ENCODE measurements around the gene ST7.

Gene ST7

DNA sequence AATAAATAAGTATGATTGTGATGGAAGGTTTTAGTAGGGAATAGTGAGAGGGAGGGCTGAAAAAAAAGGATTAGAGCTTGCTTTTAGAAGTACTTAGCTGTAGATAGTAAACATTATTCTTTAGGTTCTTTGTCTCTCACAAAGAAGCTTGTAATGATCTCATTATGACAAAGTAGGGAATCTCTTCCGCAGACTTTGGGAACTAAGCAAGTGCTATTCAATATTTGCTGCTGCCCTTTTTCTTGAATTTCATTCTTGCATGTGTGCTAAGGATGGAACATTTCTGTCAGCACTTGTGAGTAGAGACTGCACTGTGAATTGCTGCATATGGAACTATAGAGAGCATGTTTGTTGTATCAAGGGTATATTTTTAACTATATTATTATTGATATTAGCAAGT lies 173.4 kb downstream of the ST7 start:
- no peaks in the 10 kb centered on the region for H3K27me3 Mint-ChIP-seq
- no peak overlapping the region for H3K27ac Mint-ChIP-seq
- no peak overlapping the region for H3K4me3 Mint-ChIP-seq
- no peaks in the 10 kb centered on the region for H3K9me3 Mint-ChIP-seq
- H3K36me3 Mint-ChIP-seq (ENCODE audit: low read depth): no peaks in the 10 kb centered on the region
- peaks cover 13% of the 10 kb centered on the region for H3K4me1 Mint-ChIP-seq (ENCODE audit: low read depth)

DNA sequence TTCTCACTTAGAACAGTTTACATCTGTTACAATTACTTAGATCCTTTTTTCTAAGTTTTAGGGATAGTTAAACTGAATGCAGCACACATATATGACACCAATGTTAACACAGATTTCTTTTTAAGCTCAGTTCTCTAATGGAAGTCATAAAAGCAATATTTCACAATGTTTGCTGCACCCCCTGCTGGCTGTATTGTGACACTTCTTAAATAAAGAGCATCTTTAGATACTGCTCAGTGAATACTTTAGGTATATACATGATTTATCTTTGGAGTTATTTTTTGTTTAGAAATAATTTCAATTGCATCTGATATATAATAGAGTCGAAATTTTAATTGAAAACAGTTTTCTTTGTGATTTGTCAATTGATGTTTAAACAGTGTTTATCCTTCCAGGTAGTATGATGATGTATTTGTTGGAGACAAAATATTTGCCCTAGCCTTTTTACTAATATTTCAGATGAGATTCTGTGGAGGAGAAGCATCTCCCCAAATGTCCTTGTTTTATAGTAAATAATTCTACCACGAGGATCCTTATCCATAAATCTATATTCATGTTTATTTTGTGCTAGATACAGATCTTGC lies 174.4 kb downstream of the ST7 start:
- H3K4me3 Mint-ChIP-seq: no peak overlapping the region
- H3K36me3 Mint-ChIP-seq (ENCODE audit: low read depth): no peaks in the 10 kb centered on the region
- no peaks in the 10 kb centered on the region for H3K27me3 Mint-ChIP-seq
- no peak overlapping the region for H3K27ac Mint-ChIP-seq
- H3K9me3 Mint-ChIP-seq: no peaks in the 10 kb centered on the region
- peaks cover 18% of the 10 kb centered on the region for H3K4me1 Mint-ChIP-seq (ENCODE audit: low read depth)

DNA sequence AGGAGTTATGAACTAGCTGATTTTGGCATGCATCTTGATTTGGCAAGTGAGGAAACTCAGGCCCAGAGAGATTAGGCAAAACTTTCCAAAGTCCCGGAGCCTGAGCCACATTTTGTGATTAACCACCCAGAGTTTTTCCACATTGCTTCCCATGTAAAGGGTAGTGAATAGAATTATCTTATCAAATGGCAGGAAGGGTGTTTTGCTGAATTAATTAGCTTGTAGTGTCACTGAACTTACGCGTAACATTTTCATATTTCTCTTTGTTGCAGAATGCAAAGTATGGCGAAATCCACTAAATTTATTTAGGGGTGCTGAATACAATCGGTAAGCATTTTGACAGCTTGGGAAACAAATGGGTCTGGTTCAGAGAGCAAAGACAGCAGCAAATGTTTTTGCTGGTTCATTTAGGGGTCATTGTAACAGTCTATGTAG lies 176.2 kb downstream of the ST7 start:
- Mint-ChIP-seq H3K4me3 (no peak overlapping the region), H3K36me3 (ENCODE audit: low read depth) (no peaks in the 10 kb centered on the region), H3K4me1 (ENCODE audit: low read depth) (peaks cover 17% of the 10 kb centered on the region), H3K27me3 (no peaks in the 10 kb centered on the region), H3K9me3 (no peaks in the 10 kb centered on the region), H3K27ac (no peak overlapping the region)

DNA sequence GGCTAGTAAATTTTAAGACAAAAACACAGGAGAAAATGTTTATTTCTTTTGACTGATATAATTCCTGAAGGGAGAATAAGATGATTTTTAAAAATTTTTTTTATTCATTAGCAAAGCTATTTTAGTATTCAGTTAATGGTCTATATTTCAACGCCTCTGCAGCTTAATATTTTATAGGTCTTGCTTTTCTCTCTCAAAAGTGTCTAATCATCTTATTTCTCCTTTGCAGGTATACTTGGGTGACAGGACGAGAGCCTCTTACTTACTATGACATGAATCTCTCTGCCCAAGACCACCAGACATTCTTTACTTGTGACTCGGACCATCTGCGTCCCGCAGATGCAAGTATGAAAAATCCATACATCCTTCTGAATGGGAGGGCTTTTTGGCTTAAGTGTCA lies 177.0 kb downstream of the ST7 start:
- Mint-ChIP-seq H3K4me3 (no peak overlapping the region), H3K4me1 (ENCODE audit: low read depth) (peaks cover 19% of the 10 kb centered on the region), H3K36me3 (ENCODE audit: low read depth) (no peaks in the 10 kb centered on the region), H3K9me3 (no peaks in the 10 kb centered on the region), H3K27me3 (no peaks in the 10 kb centered on the region), H3K27ac (no peak overlapping the region)

DNA sequence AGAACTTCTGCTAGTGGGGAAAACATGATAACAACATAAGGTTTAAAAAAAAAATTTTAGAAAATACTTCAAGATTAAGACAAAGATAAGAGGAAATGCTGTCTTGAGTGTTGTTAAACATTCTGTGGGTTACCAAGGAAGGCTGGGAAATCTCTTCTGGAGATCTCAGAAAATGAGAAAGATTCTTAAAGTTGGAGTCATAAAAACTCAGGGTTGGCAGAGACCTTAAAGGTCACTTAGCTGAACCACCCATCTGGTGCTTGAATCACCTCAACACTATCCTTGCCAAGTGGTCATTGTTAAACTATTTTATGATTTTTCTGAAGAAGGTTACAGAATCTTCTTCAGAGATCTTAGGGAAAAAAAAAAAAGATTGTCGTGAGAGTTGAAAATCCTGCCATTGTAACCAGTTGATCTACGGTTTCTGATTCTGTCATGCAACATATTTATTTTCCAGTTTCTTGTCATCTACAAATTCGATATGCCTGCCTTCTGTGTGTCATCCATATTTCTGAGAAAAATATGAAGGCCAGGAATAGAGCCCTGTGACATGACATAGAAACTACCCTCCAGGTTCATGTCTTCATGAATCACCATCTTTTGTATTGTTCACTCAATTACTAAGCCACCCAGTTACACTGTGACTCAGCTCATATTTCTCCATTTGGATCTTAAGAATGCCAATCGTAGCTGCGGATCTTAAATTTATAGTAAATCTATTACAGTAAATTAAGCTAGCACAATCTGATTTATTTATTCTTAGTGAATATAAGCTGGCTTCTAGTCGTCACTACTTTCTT lies 179.2 kb downstream of the ST7 start:
- Mint-ChIP-seq H3K9me3 (no peaks in the 10 kb centered on the region), H3K4me1 (ENCODE audit: low read depth) (peaks cover 19% of the 10 kb centered on the region), H3K27me3 (no peaks in the 10 kb centered on the region), H3K4me3 (no peak overlapping the region), H3K27ac (no peak overlapping the region), H3K36me3 (ENCODE audit: low read depth) (no peaks in the 10 kb centered on the region)

DNA sequence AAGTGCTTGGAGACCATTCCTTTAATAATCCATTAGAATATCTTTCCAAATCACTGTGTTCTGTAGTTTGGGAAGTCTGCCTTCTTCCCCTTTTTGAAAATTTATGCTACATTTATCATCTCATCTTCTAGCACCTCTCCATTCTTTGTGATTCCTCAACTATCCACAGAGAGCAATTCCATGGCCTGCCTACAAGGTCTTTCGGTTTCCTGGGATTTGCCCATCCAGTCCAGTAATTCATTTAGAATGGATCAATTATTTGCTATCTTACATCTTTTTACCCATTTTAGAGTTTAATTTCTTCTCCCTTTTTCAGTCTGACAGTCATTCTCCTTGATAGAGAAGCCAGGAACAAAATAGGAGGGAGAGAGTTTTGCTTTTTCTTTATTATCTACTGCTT lies 179.8 kb downstream of the ST7 start:
- H3K36me3 Mint-ChIP-seq (ENCODE audit: low read depth): no peaks in the 10 kb centered on the region
- H3K27ac Mint-ChIP-seq: no peak overlapping the region
- no peaks in the 10 kb centered on the region for H3K9me3 Mint-ChIP-seq
- H3K27me3 Mint-ChIP-seq: no peaks in the 10 kb centered on the region
- H3K4me1 Mint-ChIP-seq (ENCODE audit: low read depth): peaks cover 19% of the 10 kb centered on the region
- H3K4me3 Mint-ChIP-seq: no peak overlapping the region

DNA sequence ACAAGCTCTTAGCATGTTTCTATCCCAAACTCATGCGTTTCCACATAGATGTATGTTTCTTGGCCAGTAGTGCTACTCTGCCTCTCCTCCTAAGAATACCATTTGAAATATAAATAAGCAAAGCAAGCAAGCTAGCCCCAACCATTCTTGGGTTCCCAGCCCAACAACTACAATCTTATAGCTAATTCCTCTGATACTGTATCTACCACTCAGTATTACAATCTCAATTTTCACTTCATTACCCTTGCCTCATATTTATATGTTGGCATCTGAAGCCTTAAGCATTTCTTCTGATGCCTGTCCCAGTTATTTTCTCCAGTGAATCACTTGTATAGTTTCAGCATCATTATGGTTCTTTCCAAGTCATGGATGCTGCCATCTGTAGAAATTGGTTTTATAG lies 181.1 kb downstream of the ST7 start:
- Mint-ChIP-seq H3K4me3 (no peak overlapping the region), H3K27me3 (no peaks in the 10 kb centered on the region), H3K27ac (no peak overlapping the region), H3K4me1 (ENCODE audit: low read depth) (peaks cover 19% of the 10 kb centered on the region), H3K36me3 (ENCODE audit: low read depth) (no peaks in the 10 kb centered on the region), H3K9me3 (no peaks in the 10 kb centered on the region)

DNA sequence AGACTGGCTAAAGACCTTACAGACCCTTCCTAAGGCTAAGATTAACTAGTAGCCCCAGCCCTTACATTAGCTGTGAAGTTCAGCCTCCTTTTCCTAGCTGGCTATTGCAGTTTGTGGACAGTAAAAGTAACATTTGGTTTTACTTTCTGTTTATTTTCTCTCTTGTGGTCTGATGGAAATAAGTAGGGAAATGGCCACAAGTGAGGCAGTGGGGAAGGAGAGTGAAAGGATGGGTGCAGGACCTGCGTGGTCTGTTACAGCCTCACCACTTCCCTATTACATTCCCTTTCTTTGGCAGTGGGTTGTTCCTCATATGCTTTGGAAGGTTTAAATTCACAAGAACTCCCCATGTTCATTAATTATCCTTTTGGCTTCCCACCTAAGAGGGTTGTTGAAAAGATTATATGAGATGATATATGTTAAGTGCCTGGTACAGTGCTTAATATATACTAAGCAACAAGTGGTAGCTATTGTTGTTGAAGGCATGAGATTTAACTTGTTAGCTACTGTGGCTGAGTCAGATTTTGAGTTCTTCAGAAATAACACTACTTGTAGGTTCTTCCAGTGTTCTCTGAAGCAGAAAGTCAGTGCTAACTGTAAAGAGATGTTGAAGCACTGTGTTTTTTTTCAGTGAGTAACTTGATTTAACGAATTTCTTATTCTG lies 181.7 kb downstream of the ST7 start:
- H3K27ac Mint-ChIP-seq: no peak overlapping the region
- H3K9me3 Mint-ChIP-seq: no peaks in the 10 kb centered on the region
- no peaks in the 10 kb centered on the region for H3K27me3 Mint-ChIP-seq
- peaks cover 19% of the 10 kb centered on the region for H3K4me1 Mint-ChIP-seq (ENCODE audit: low read depth)
- H3K4me3 Mint-ChIP-seq: no peak overlapping the region
- H3K36me3 Mint-ChIP-seq (ENCODE audit: low read depth): no peaks in the 10 kb centered on the region

DNA sequence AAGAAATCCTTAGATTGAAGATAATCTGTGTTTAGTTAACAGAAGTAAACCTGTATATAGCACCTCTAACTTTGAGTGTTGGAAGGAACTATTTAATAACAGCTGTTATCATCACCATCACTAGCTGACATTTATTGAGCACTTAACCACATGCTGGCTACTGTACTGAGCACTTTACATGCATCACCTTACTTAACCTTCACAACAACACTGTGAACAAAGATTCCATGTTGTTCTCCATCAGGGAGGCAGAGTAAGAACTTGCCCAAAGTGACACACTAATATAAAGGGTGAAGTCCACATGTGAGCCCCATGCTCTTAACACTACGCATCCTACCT lies 182.2 kb downstream of the ST7 start:
- Mint-ChIP-seq H3K36me3 (ENCODE audit: low read depth) (no peaks in the 10 kb centered on the region), H3K27ac (no peak overlapping the region), H3K9me3 (no peaks in the 10 kb centered on the region), H3K4me3 (no peak overlapping the region), H3K4me1 (ENCODE audit: low read depth) (peaks cover 19% of the 10 kb centered on the region), H3K27me3 (no peaks in the 10 kb centered on the region)

DNA sequence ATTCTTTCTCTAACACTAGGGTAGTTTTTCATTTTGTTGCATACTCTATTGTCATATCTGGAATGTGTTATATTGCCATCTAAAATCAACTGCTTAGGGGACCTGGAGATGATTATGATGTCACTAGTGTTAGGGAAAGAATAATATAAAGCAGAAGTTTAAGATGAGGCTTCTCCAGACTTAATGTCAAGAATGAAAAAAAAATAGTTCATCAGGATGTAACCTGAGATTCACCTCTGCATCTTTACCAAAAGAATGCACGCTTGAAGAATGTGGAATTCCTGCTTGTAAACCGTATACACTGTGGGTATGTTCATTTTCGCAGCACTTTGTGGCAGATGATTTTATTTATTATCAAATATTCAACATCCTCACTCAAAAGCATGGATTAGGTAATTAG lies 184.6 kb downstream of the ST7 start:
- Mint-ChIP-seq H3K36me3 (ENCODE audit: low read depth) (no peaks in the 10 kb centered on the region), H3K27ac (no peak overlapping the region)

DNA sequence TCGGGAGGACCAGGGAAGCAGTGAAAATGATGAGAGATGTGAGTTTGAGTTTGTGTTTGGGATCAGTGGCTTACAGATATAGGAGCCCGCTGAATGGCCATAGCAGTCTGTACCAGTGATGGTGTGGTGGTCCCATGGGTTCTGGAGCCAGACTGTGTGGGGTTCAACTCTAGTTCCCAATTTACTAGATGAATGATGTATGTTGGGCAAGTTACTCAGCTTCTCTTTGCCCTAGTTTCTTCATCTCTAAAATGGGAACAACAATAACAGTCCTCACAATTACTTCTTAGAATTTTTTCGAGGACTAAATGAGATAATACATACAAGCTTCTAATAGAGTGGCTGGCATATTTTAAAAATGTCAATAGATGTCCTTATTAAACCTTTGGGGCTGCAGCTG lies 185.2 kb downstream of the ST7 start:
- Mint-ChIP-seq H3K9me3 (no peaks in the 10 kb centered on the region), H3K36me3 (ENCODE audit: low read depth) (peaks cover 4% of the 10 kb centered on the region), H3K4me1 (ENCODE audit: low read depth) (peaks cover 11% of the 10 kb centered on the region), H3K27me3 (no peaks in the 10 kb centered on the region), H3K4me3 (no peak overlapping the region), H3K27ac (no peak overlapping the region)

More for the DNA sequence above, 184.6 kb downstream of the ST7 start:
- H3K27me3 Mint-ChIP-seq: no peaks in the 10 kb centered on the region
- H3K4me1 Mint-ChIP-seq (ENCODE audit: low read depth): peaks cover 12% of the 10 kb centered on the region
- no peaks in the 10 kb centered on the region for H3K9me3 Mint-ChIP-seq
- no peak overlapping the region for H3K4me3 Mint-ChIP-seq

DNA sequence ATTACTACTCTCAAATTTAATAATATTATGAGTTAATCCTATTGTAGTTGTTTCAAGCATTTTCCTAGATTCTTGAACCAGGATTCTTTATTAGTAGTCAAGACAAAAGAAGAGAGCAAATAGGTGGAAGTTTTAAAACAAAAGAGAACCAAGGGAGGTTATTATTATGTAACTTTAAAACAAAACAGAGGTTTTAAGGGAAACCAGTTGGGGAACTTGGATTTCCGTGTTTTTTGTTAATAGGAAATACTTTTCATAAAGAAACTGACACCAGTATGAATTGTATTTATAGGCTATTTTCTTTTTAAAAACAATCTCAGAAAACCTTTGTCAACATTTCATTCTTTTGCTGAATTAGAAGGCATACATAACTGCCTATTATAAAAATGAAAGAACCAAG lies 185.7 kb downstream of the ST7 start:
- no peaks in the 10 kb centered on the region for H3K27me3 Mint-ChIP-seq
- H3K9me3 Mint-ChIP-seq: no peaks in the 10 kb centered on the region

DNA sequence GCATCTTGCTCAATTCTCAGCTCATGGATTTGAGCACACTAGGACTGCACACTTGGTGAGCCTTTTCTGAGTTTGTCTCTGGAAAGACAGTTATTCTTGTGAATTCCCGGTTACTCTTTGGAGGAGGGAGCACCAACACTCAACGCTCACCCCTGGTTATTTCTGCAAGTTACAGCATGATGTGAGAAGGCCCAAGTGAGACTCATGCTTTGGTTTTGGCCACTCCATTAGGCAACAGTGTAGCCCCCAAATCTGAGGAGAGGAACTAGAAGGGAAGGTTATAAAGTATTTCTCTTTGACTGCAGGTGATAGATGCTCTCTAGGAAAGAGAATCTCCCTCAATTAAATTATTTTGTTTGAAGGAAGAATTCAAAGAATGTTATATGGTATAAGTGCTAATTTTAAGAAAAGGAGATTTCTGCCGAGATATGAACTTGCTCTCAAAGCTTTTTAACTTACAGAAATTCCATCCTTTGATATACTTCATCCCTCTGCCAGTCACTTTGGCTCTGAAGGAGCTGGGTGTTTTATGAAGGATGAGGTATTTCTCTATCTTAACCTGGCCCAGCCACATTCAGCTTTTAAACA lies 186.2 kb downstream of the ST7 start:
- Mint-ChIP-seq H3K9me3 (no peaks in the 10 kb centered on the region), H3K27ac (no peak overlapping the region), H3K4me3 (no peak overlapping the region), H3K36me3 (ENCODE audit: low read depth) (peaks cover 4% of the 10 kb centered on the region), H3K27me3 (no peaks in the 10 kb centered on the region), H3K4me1 (ENCODE audit: low read depth) (peaks cover 11% of the 10 kb centered on the region)

More for the DNA sequence above, 185.7 kb downstream of the ST7 start:
- Mint-ChIP-seq H3K4me1 (ENCODE audit: low read depth) (peaks cover 11% of the 10 kb centered on the region), H3K36me3 (ENCODE audit: low read depth) (peaks cover 4% of the 10 kb centered on the region), H3K27ac (no peak overlapping the region), H3K4me3 (no peak overlapping the region)

DNA sequence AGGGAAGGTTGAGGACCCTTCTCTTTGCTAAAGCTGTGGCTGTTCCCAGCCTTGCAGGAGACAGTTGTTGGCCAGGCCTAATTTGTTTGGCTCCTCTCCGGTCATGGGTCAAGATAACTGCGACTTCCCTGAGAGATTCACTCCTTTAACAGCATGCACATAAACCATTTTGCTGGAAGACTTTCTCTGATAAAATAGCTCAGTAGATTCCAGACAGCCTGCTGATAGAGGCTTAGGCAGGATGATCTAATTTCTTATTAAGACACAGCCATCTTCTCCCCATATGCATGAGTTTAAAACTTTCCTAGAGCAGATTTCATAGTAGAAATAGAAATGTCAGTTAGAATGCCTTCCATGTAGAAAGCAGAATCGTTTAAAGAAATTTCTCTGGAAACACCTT lies 187.6 kb downstream of the ST7 start:
- H3K9me3 Mint-ChIP-seq: no peaks in the 10 kb centered on the region
- no peak overlapping the region for H3K4me3 Mint-ChIP-seq
- no peaks in the 10 kb centered on the region for H3K27me3 Mint-ChIP-seq
- peaks cover 4% of the 10 kb centered on the region for H3K4me1 Mint-ChIP-seq (ENCODE audit: low read depth)
- H3K36me3 Mint-ChIP-seq (ENCODE audit: low read depth): peaks cover 4% of the 10 kb centered on the region
- no peak overlapping the region for H3K27ac Mint-ChIP-seq

DNA sequence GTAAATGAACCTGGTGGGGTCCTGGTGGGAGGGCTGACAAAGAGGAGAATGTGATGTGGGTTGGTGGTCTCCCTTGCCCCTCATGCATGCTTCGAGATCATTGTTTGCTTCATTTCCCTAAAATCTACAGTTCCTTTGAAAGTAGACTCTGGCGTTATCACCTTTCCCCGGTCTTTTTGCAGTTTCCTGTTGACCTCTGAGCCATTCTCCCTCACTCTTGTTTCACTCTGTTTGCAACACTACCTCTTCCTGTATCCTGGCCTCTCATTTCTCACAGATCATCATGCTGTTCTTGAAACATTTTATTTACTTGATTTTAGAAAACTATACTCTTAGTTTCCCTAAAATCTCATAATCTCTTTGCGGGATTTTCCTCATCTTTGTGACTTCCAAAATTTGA lies 189.8 kb downstream of the ST7 start:
- Mint-ChIP-seq H3K9me3 (no peaks in the 10 kb centered on the region), H3K36me3 (ENCODE audit: low read depth) (peaks cover 4% of the 10 kb centered on the region), H3K4me1 (ENCODE audit: low read depth) (peaks cover 4% of the 10 kb centered on the region), H3K27ac (no peak overlapping the region), H3K27me3 (no peaks in the 10 kb centered on the region), H3K4me3 (no peak overlapping the region)
